NOMO-1 treated with DMSO at 0.1 percent for 48 hours (cell line): ENCODE measurements around the gene MYL11.
A peak's percentile ranks its signal among the peaks of the same experiment; 100 is the strongest.

Source experiments
- DNase-seq: peaks from one replicate; lab custom pipeline; 2025; ENCODE audit not compliant: unreplicated experiment; lab: John Stamatoyannopoulos, UW

The MYL11 gene

GRCh38 chr16:30369938-30370455 lies 4.6 kb upstream of the MYL11 start:
- DNase-seq, result no peak

- peak; percentile 100 for DNase-seq
Measured at GRCh38 chr16:30370456-30371247, 4.0 kb upstream of the MYL11 start, which contains the start of gene TBC1D10B. TBC1D10B (minus strand) TSS chr16:30370494; CDS start chr16:30370183, 311 bp downstream.

- DNase-seq, result no peak
Measured at GRCh38 chr16:30371248-30371816, 3.3 kb upstream of the MYL11 start.

- DNase-seq, result no peak
Measured at GRCh38 chr16:30372038-30372712, 2.4 kb upstream of the MYL11 start.

- no peak for DNase-seq
Measured at GRCh38 chr16:30372725-30373124, 1.9 kb upstream of the MYL11 start.

GRCh38 chr16:30375864-30376263 lies 1.3 kb downstream of the MYL11 start:
- no peak for DNase-seq

GRCh38 chr16:30376461-30376902 lies 1.9 kb downstream of the MYL11 start:
- no peak for DNase-seq

- peak; percentile 84 for DNase-seq
Measured at GRCh38 chr16:30377050-30377811, 2.6 kb downstream of the MYL11 start.

GRCh38 chr16:30377812-30378235 lies 3.2 kb downstream of the MYL11 start:
- DNase-seq, result peak; percentile 88

- DNase-seq, result peak; percentile 97
Measured at GRCh38 chr16:30378236-30379157, 3.9 kb downstream of the MYL11 start.

- DNase-seq, result no peak
Measured at GRCh38 chr16:30379158-30379783, 4.7 kb downstream of the MYL11 start.

- DNase-seq, result no peak
Measured at GRCh38 chr16:30380072-30380802, 5.6 kb downstream of the MYL11 start.

- DNase-seq, result no peak
Measured at GRCh38 chr16:30380803-30381208, 6.2 kb downstream of the MYL11 start.

GRCh38 chr16:30381291-30382041 lies 6.9 kb downstream of the MYL11 start:
- DNase-seq, result no peak

- no peak for DNase-seq
Measured at GRCh38 chr16:30382111-30382881, 7.7 kb downstream of the MYL11 start, which contains the start of gene SEPTIN1. SEPTIN1 (minus strand) TSS chr16:30382561; CDS start chr16:30382542, 19 bp downstream.

GRCh38 chr16:30383521-30383920 lies 8.9 kb downstream of the MYL11 start:
- DNase-seq, result no peak

- DNase-seq, result no peak
Measured at GRCh38 chr16:30394592-30395154, 20.1 kb downstream of the MYL11 start.
